HL-60/S4 treated with phorbol 12-myristate 13-acetate at 8.2 ng/mL for 4 days and 3 days (cell line): Measurements from ENCODE around the gene COL27A1.

ENCODE experiments used
- in situ Hi-C: fragments of 300-500 bp; cut with MboI; formaldehyde crosslinking; loops from 2 replicates; pipeline ENCODE4 v1.15.0; 2022; ENCODE audit warnings: low sequenced_read_pairs

COL27A1 gene

GRCh38 chr9:114155263-114155994 is at the start of gene COL27A1:
TSS of gene COL27A1 (plus strand) at chr9:114155537. CDS start at chr9:114155951, 414 bp downstream.
- in situ Hi-C loops = no loop called here

- in situ Hi-C loops = no loop called here
Observed at GRCh38 chr9:114107286-114108001, 47.9 kb upstream of the COL27A1 start.

DNA sequence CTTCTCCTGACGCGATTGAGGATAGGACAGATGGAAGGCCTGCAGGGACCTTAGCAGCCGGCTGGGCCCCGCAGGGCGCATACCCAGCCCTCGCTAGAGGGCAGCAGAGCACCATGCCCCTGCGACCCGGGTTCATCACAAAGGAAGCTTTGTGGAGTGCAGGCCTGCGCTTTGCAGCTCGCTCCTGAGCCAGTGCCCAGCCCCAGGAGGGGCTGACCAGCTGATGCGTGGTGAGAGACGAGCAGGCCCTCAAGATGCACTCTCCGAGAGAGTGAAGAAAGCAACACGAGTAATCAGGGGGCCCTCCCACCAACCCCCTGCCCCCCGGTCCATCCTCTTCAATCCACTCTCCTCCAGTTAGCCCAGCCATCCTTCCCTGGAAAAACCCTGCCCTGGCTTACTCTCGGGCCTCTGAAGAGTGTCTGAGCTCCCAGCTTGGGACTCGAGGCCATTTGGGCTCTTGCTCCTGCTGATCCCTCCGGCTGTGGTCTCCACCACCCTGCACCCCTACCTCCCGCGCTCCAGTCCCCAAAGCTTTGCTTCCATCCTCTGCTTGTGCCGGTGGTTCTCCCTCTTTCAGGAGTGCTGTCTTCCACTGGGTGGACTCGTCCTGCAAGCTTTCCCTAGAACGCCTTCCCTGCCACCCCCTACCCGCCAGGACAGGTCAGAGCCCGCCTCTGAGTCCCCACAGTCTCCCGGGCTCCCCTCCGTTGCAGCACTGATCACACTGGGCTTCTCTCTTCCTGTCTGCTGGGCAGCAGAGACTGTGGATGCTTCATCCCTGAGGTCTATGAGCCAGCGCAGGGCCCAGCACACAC is 47.1 kb upstream of the COL27A1 start:
- in situ Hi-C loops = no loop called here

DNA sequence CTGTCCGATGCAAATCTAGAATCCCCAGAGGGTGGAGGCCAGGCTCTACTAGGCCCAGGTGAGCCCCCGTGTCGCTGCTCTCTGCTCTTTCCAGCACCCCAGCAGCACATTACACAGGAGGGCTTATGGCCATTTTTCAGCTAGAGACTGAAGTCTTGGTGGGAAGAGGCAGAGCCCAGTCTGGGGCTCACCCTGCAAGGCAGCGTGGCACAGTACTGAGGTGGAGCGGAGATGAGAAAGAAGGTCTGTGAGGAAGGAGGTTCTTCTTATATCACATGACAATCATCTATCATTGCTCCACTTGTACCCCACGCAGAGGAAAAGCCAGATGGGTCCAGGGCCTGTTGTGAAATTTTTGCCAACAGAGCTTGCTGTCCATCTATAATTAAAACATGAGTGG is 46.2 kb upstream of the COL27A1 start:
- in situ Hi-C loops = no loop called here

DNA sequence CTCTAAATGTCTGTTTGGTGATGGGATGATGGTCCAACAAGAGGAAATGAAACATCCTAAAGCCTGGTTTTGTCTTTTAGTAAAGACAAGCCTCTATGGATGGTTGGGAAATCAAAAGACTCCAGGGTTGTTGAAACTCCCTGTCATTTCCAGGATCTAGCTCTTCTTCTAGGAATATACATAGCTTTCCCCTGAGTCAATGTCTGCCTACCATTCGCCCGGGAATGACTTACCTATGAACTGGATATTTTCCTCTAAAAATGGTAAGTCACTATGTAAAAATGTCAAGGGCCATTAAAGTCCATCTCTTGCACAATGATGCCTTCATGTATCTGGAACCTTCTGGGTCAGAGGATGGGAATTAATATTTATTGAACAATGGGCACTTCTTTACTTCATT is 45.2 kb upstream of the COL27A1 start:
- in situ Hi-C loops = no loop called here

DNA sequence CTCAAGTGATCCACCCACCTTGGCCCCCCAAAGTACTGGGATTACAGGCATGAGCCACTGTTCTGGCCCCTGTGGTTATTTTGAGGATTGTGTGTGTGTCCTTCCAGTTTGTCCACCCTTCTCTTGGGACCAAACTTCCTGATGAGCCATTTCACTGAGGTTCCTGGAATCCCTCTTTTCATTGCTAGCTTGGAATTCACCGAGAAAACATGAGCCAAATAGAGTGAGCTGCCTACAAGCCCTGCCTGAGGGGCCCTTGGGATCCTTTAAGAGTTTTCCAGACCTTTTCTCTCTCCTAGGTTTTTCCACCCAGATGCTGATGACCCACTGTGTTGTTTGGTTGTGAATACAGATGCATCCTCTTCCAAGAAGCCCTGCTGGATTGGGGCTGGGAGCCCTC is 43.0 kb upstream of the COL27A1 start:
- in situ Hi-C loops = no loop called here

DNA sequence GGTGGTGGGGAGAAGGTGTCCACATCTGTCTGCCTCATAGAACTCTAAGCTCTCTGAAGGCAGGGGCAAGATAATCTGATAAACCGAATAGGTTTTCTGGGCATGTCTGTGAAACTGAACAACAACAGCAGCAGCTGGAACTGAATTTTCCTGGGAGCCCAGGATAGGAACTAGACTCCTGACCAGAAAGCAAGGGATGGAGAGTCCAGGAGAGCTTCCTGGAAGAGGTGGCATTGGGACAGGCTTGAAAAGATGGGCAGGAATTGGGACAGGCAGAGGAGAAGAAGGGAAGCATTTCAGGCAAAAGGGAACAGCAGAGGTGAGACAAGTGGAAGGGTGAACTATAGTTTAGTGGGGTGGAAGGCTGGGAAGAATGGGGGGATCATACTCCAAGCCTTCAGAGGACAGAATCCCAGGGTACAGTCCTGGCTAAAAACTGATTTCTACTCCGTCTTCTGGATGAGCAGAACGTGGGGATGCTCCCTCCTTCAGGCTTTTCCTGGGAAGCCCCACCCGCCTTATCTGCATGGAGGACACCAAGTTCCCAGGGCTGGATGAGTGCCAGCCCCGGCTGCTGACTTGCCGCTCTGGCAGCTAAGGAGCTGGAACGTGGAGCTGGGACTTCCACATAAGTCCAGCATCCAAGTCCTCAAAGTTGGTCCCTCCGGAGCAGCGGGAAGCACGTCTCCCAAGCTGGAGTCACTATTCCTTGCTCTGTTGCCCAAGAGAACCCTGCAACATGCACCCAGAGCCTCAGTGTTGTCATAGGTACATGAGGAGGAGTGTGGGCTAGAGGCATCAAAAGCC is 42.4 kb upstream of the COL27A1 start:
- in situ Hi-C loops = no loop called here

DNA sequence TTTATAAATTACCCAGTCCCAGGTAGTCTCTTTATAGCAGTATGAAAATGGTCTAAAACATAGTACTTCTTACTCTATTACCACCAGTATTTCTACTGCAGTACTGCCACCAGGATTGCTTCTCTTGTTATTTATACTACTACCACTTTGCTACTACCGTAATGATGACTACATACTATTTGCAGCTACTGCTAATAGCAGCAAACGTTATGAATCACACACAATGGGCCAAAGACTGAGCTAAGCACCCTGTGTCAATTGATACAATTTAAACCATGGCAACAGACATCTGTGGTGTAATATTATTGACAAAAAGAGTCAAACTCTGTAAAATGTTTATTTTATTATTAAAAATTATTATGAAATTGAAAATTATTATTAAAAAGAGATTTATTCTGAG is 41.0 kb upstream of the COL27A1 start:
- in situ Hi-C loops = no loop called here

GRCh38 chr9:114115654-114116125 is 39.6 kb upstream of the COL27A1 start:
- in situ Hi-C loops = no loop called here

- in situ Hi-C loops = no loop called here
Observed at GRCh38 chr9:114116126-114116747, 39.1 kb upstream of the COL27A1 start.

DNA sequence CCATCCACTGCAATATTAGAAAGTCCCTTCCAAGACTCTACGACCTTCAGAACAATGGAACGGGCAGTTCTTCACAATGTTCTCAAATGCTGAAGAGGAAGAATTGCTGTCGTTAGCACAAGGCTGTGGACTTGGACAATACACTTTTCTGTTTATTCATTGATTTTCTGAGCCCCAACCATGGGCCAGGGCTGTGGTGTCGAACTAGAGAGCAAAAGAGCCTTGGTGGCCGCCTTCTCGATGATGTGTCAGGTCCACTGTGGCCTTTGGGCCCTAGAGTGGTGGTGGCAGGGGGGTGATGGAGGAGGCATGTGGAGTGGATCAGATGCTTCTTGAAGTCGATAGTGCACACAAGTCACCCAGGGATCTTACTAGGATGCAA is 37.7 kb upstream of the COL27A1 start:
- in situ Hi-C loops = no loop called here

GRCh38 chr9:114117996-114118830 is 37.1 kb upstream of the COL27A1 start:
- in situ Hi-C loops = no loop called here

- in situ Hi-C loops = no loop called here
Observed at GRCh38 chr9:114119242-114120191, 35.8 kb upstream of the COL27A1 start.

- in situ Hi-C loops = no loop called here
Observed at GRCh38 chr9:114120192-114121014, 34.9 kb upstream of the COL27A1 start.

GRCh38 chr9:114121227-114122135 is 33.9 kb upstream of the COL27A1 start:
- in situ Hi-C loops = no loop called here
